Thyroid gland (tissue), 4 donors: ENCODE results near the gene MPPED1. TPM values are rescaled to one million over a fixed set of nuclear protein-coding genes. Genes with fewer than 3 reads are reported as not detected.

Experiments used
- DNase-seq, 2 donors: peaks; one replicate each; pipeline ENCODE4 v3.0.0-alpha.2; 2019
- H3K27ac ChIP-seq, 3 donors: fragments of 200-600 bp; sonication (generic); 1 replicate in 2 of 3; 2 replicates in 1 of 3; pipeline ENCODE4 v1.5.1; 2016 to 2019; ENCODE audit warnings: mild to moderate bottlenecking in 1 of 3, moderate library complexity in 1 of 3
- H3K27me3 ChIP-seq: fragments of 200-600 bp; sonication (generic); one replicate; pipeline ENCODE4 v1.5.1; 2019
- H3K36me3 ChIP-seq, 2 donors: fragments of 200-600 bp; sonication (generic); one replicate each; pipeline ENCODE4 v1.5.1; 2016 to 2019
- H3K4me1 ChIP-seq, 2 donors: fragments of 200-600 bp; sonication (generic); one replicate each; pipeline ENCODE4 v1.5.1; 2017 to 2019
- H3K4me3 ChIP-seq, 3 donors: fragments of 200-600 bp; sonication (generic); replicated peaks in 1 of 3; 1 replicate in 2 of 3; 2 replicates in 1 of 3; pipeline ENCODE4 v1.5.1; 2016; ENCODE audit warnings: mild to moderate bottlenecking in 1 of 3
- H3K9me3 ChIP-seq: fragments of 200-600 bp; sonication (generic); one replicate; pipeline ENCODE4 v1.5.1; 2017
- POLR2A ChIP-seq, 2 donors: fragments of 450-650 bp; IDR thresholded peaks; one replicate each; pipeline ENCODE4 v1.6.1; 2017; ENCODE audit warnings: antibody characterized with exemption in 2 of 2, mild to moderate bottlenecking in 2 of 2, moderate library complexity in 1 of 2
- WGBS, 2 donors: methylation state at CpG; one replicate each; pipeline ENCODE4 v1.1.5; 2017; 5-methylcytosine and 5-hydroxymethylcytosine counted together
- intact Hi-C: fragments of 100-400 bp; cut with DNase I; formaldehyde crosslinking; loops from one replicate; pipeline ENCODE4 v1.15.1; 2023
- total RNA-seq, 4 donors: library from RNA; depleted of rRNA; stranded (reverse); fragments of >200 nt; gene quantifications; one replicate each; pipeline ENCODE4 v1.2.3, GENCODE V29; 2016
- TF ChIP-seq, protein P1 (sequence below), 6 experiments: fragments of 200-600 bp in 3 of 6; fragments of 450-650 bp in 3 of 6; sonication (generic) in 3 of 6; IDR thresholded peaks; one replicate each; pipeline ENCODE4 v1.5.1; 2016 to 2019; ENCODE audit warnings: antibody characterized with exemption in 6 of 6, mild to moderate bottlenecking in 2 of 6, inconsistent platforms in 1 of 6, moderate library complexity in 1 of 6

The MPPED1 gene
- total RNA-seq, 4 donors from 2014 or later: not detected

DNA sequence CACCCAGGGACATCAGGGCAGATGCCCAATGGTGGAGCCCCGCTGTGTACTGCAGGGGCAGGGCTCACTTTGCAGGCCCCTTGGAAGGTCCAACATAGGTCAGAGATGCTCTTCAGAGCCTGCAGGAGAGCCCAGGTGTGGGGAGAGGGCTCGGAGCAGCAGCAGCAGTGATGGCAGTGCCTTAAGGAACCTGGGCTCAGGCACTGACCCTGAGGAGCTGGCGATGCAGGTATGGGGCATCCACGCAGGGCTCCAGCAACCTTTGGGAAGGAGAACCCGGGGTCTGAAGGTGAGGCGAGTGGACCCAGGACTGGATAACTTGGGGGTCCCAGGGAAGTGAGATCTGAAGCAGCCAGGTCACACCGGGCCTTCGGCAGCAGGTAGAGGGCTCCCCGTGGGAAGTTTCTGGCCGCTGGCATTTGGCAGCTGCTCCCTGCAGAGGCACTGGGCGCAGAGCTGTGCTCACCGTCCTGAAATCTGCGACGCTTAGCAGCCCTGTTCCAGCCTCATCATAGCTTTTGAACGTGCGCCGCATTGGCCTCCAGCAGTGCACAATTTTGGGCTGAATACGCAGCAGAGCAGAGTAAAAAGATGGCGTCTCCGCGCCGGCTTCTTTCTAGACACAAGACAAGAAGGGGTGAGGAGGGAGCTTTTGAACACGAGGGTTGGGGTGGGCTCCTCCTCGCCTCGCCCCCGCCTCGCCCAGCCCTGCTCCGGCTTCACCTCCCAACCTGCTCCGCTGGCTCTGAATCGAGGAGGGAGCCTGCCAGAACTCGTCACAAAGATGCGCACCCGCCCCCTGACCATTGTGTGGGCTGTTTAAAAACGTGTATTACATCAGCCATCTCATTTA, 118.8 kb downstream of the MPPED1 start:
- Histone ChIP-seq H3K36me3 (no peaks in the 10 kb centered on the region), H3K9me3 (no peaks in the 10 kb centered on the region), H3K27me3 (no peaks in the 10 kb centered on the region), H3K4me3 (no peak overlapping the region), H3K27ac (no peak overlapping the region), H3K4me1 (peaks cover 7 to 9% of the 10 kb centered on the region in 2 donors)
- 87 to 91% methylated on average over 30 to 32 of the region's 34 CpGs for WGBS, 2 donors
- intact Hi-C loops: no loop called here
- DNase-seq: no peak
- TF ChIP-seq POLR2A (IDR thresholded peaks at IDR 0.05): no peak
- TF ChIP-seq, protein P1, sequence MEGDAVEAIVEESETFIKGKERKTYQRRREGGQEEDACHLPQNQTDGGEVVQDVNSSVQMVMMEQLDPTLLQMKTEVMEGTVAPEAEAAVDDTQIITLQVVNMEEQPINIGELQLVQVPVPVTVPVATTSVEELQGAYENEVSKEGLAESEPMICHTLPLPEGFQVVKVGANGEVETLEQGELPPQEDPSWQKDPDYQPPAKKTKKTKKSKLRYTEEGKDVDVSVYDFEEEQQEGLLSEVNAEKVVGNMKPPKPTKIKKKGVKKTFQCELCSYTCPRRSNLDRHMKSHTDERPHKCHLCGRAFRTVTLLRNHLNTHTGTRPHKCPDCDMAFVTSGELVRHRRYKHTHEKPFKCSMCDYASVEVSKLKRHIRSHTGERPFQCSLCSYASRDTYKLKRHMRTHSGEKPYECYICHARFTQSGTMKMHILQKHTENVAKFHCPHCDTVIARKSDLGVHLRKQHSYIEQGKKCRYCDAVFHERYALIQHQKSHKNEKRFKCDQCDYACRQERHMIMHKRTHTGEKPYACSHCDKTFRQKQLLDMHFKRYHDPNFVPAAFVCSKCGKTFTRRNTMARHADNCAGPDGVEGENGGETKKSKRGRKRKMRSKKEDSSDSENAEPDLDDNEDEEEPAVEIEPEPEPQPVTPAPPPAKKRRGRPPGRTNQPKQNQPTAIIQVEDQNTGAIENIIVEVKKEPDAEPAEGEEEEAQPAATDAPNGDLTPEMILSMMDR (IDR thresholded peaks at IDR 0.05): no peak

- no peaks in the 10 kb centered on the region for H3K36me3 ChIP-seq
- 68 to 83% methylated on average over 3 to 4 of the region's 4 CpGs for WGBS, 2 donors
- no peak for DNase-seq
- intact Hi-C loops: no loop called here
- no peak for TF ChIP-seq POLR2A (IDR thresholded peaks at IDR 0.05)
- TF ChIP-seq, protein P1 (IDR thresholded peaks at IDR 0.05): no peak
- H3K4me3 ChIP-seq: no peak overlapping the region
- H3K9me3 ChIP-seq: no peaks in the 10 kb centered on the region
- H3K27ac ChIP-seq: no peak overlapping the region
- H3K4me1 ChIP-seq: no peaks in the 10 kb centered on the region
- H3K27me3 ChIP-seq: no peaks in the 10 kb centered on the region
Measured at GRCh38 chr22:43531651-43532050, 119.8 kb downstream of the MPPED1 start.

DNA sequence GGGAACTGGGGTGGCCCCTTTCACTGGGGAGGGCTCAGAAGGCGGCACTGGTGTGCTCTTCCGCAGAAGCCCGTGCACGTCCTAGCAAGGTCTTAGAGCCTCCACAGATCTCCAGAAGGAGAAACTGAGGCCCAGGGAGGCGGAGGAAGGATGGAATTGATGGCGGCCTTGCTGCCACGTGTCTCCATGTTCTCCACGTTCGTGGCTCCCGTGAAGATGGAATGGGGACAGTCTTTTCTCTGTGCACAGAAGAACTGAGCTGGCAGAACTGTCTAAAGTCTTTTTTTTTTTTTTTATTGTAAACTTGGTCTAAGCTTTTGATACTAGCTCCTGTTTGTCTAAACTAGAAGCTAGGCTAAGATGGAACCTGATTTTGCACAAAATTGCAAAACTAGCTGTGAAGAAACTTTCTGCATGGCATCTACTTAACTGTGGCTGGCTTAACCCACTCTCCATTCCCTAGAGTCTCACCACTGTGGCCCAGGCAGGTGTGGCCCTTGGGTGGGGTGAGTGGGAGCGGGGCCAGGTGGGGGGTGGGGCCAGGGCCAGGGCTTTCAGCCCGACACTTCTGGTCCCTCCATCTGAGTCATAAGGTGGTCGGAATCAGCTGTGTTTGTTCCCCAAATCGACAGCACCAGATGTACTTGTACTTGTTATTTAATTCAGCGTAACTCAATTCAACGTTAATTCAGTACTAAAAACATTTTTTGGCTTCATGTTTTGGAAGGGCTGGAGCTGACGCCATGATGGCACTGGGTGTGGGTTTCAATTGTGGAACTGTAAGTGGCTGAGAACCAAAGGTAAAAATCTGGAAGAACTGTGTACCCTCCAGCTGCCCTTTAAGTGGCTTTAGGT, 120.7 kb downstream of the MPPED1 start:
- no peaks in the 10 kb centered on the region for H3K4me1 ChIP-seq
- H3K36me3 ChIP-seq: no peaks in the 10 kb centered on the region
- intact Hi-C loops: no loop called here
- 85 to 93% methylated on average over 13 to 17 of the region's 17 CpGs for WGBS, 2 donors
- no peaks in the 10 kb centered on the region for H3K27me3 ChIP-seq
- DNase-seq: no peak
- H3K27ac ChIP-seq: no peak overlapping the region
- no peak overlapping the region for H3K4me3 ChIP-seq
- no peaks in the 10 kb centered on the region for H3K9me3 ChIP-seq
- TF ChIP-seq, protein P1 (IDR thresholded peaks at IDR 0.05): no peak
- no peak for TF ChIP-seq POLR2A (IDR thresholded peaks at IDR 0.05)

DNA sequence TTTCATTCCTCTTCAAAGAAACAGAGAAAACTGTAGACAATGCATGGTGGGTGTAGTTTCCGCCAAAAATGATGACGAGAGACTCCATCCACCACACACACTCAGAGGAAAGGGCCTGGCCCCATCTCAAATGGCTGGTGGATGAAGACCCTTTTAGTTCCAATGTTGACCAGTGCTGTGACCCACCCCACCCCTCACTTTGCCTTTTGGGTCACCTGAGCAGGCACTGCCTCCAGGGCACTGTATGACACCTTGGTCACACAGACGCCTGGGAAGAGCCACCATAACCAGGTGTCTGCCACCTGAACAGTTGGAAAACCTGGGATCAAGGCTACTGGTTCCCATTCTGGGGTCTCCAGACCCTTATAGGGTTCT, 121.3 kb downstream of the MPPED1 start:
- DNase-seq: no peak
- H3K4me1 ChIP-seq: no peaks in the 10 kb centered on the region
- H3K4me3 ChIP-seq: no peak overlapping the region
- TF ChIP-seq, protein P1 (IDR thresholded peaks at IDR 0.05): no peak
- TF ChIP-seq POLR2A (IDR thresholded peaks at IDR 0.05): no peak
- 97 to 98% methylated on average over 3 of the region's 3 CpGs for WGBS, 2 donors
- no peaks in the 10 kb centered on the region for H3K36me3 ChIP-seq
- no peaks in the 10 kb centered on the region for H3K27me3 ChIP-seq
- H3K27ac ChIP-seq: no peak overlapping the region
- H3K9me3 ChIP-seq: no peaks in the 10 kb centered on the region
- intact Hi-C loops: no loop called here
